K562 (cell line): ENCODE results near the gene PLP2. TPM values are rescaled to one million over a fixed set of nuclear protein-coding genes. Genes with fewer than 3 reads are reported as not detected.

ENCODE experiments used
- ATAC-seq: fragments of 200-7000 bp; cut with Tn5 transposase; 3 replicates; pipeline ENCODE4 v1.9.1; 2020; ENCODE audit warnings: moderate library complexity
- BruUV-seq: library from RNA; stranded (reverse); fragments of 400-500 nt; replicated peaks from 2 replicates; lab custom pipeline; 2021; lab: Mats Ljungman, UMichigan
- CTCF ChIA-PET: fragments of 300-600 bp; formaldehyde crosslinking; extraction: SDS; loops from one replicate; lab custom pipeline; 2021; ENCODE audit warnings: low intra/inter-chr PET ratio; lab: Yijun Ruan, JAX
- POLR2A ChIA-PET: fragments of 300-600, 350-650 bp; sonication (Branson Sonifier 250); formaldehyde crosslinking; extraction: SDS; loops from one replicate; lab custom pipeline; 2021; ENCODE audit warnings: antibody characterized with exemption, inconsistent platforms; lab: Yijun Ruan, JAX
- DNase-seq, 4 experiments: peaks; one replicate each; pipeline versions ENCODE4 v3.0.0 to v3.0.0-alpha.2; 2011 to 2018; ENCODE audit warnings: low spot score in 3 of 4, mixed read lengths in 3 of 4; ENCODE audit errors: extremely low read depth in 1 of 4
- FAIRE-seq: peaks from 2 replicates; lab custom pipeline; 2011; peaks lifted over from hg19 to GRCh38; lab: Jason Lieb, UNC
- H2AFZ ChIP-seq: 2 replicates; pipeline ENCODE4 v1.6.0; 2011; ENCODE audit warnings: low read depth, low read length, control low read depth, inconsistent platforms
- H3K27ac ChIP-seq: fragments of 200-600 bp; 3 replicates; pipeline ENCODE4 v1.8.0; 2011; ENCODE audit warnings: low read depth, mild to moderate bottlenecking, control low read depth, inconsistent platforms, low read length, moderate library complexity, mixed read lengths; ENCODE audit errors: extremely low read depth
- H3K27me3 ChIP-seq, 2 experiments: fragments of 300-600 bp in 1 of 2; 2 replicates in 1 of 2; 3 replicates in 1 of 2; pipeline versions ENCODE4 v1.6.0 to v1.8.0; 2011; ENCODE audit warnings: inconsistent platforms in 2 of 2, low read length in 2 of 2, mild to moderate bottlenecking in 1 of 2, mixed read lengths in 1 of 2, moderate library complexity in 1 of 2; ENCODE audit not compliant: control insufficient read depth in 2 of 2, insufficient read depth in 2 of 2
- H3K36me3 ChIP-seq: fragments of 300-600 bp; 3 replicates; pipeline ENCODE4 v1.8.0; 2011; ENCODE audit warnings: mild to moderate bottlenecking, low read length, inconsistent platforms; ENCODE audit not compliant: control insufficient read depth, insufficient read depth
- H3K4me1 ChIP-seq, 2 experiments: fragments of 200-600 bp in 1 of 2; replicated peaks in 1 of 2; 2 replicates in 1 of 2; 3 replicates in 1 of 2; pipeline versions ENCODE4 v1.5.1 to v1.8.0; 2011; ENCODE audit warnings: inconsistent platforms in 2 of 2, low read length in 2 of 2, mild to moderate bottlenecking in 1 of 2, mixed read lengths in 1 of 2, moderate library complexity in 1 of 2; ENCODE audit not compliant: control insufficient read depth in 2 of 2, insufficient read depth in 2 of 2
- H3K4me2 ChIP-seq: 2 replicates; pipeline ENCODE4 v1.6.1; 2011; ENCODE audit warnings: low read length, control low read depth, inconsistent platforms, mixed read lengths; ENCODE audit not compliant: insufficient read depth
- H3K4me3 ChIP-seq: fragments of 200-600 bp; sonication (generic), shearing (Covaris generic); 2 replicates; pipeline ENCODE4 v1.5.1; 2016; ENCODE audit warnings: control low read depth, inconsistent platforms
- H3K79me2 ChIP-seq: fragments of 200-600 bp; 3 replicates; pipeline ENCODE4 v1.8.0; 2011; ENCODE audit warnings: low read length, inconsistent platforms; ENCODE audit not compliant: control insufficient read depth, insufficient read depth
- H3K9ac ChIP-seq, 2 experiments: 2 replicates each; pipeline versions ENCODE4 v1.6.0 to v1.6.1; 2011; ENCODE audit warnings: low read depth in 2 of 2, low read length in 2 of 2, control low read depth in 1 of 2, inconsistent platforms in 1 of 2, mild to moderate bottlenecking in 1 of 2, mixed read lengths in 1 of 2; ENCODE audit not compliant: insufficient read depth in 1 of 2
- H3K9me1 ChIP-seq: one replicate; pipeline ENCODE4 v1.6.0; 2011; ENCODE audit warnings: inconsistent platforms, mild to moderate bottlenecking, low read length, moderate library complexity; ENCODE audit not compliant: control insufficient read depth, insufficient read depth
- H3K9me3 ChIP-seq: replicated peaks from 2 replicates; pipeline ENCODE4 v1.5.1; 2011; ENCODE audit warnings: low read depth, low read length, inconsistent platforms; ENCODE audit not compliant: control insufficient read depth, insufficient read depth
- H4K20me1 ChIP-seq: replicated peaks from 2 replicates; pipeline ENCODE4 v1.6.1; 2011; ENCODE audit warnings: low read length, inconsistent platforms, mixed read lengths; ENCODE audit not compliant: control insufficient read depth, insufficient read depth
- MCM7 ChIP-seq, 2 experiments: fragments of 450-650 bp; IDR thresholded peaks; 2 replicates each; pipeline ENCODE4 v1.6.1; 2016 to 2018
- PCBP2 ChIP-seq: fragments of 200-400 bp; formaldehyde crosslinking; IDR thresholded peaks from 2 replicates; pipeline ENCODE4 v1.6.1; 2018; ENCODE audit warnings: low read length, low read depth, mild to moderate bottlenecking, moderate library complexity; ENCODE audit not compliant: poor library complexity, severe bottlenecking
- PPARD ChIP-seq: fragments of 250-450 bp; sonication (Bioruptor Pico); IDR thresholded peaks from 2 replicates; pipeline ENCODE4 v1.8.0; 2022; ENCODE audit warnings: inconsistent platforms, mild to moderate bottlenecking, moderate library complexity
- RFX7 ChIP-seq: fragments of 250-450 bp; sonication (Bioruptor Pico); IDR thresholded peaks from 2 replicates; pipeline ENCODE4 v1.5.1; 2021; ENCODE audit warnings: mild to moderate bottlenecking
- THRAP3 ChIP-seq: fragments of 450-650 bp; IDR thresholded peaks from 2 replicates; pipeline ENCODE4 v1.6.1; 2016; ENCODE audit warnings: mild to moderate bottlenecking, inconsistent platforms, borderline replicate concordance
- ZNF239 ChIP-seq: fragments of 250-450 bp; sonication (Bioruptor Pico); IDR thresholded peaks from 2 replicates; pipeline ENCODE4 v1.4.0; 2020; ENCODE audit warnings: mild to moderate bottlenecking
- WGBS: fragments of 100-300 bp; shearing (Covaris generic); methylation state at CpG from one replicate; pipeline ENCODE4 v1.1.6; 2016; ENCODE audit warnings: low coverage, mixed read lengths; ENCODE audit not compliant: insufficient coverage; ENCODE audit errors: missing lambda C conversion rate; 5-methylcytosine and 5-hydroxymethylcytosine counted together
- in situ Hi-C: fragments of 300-500 bp; cut with MboI; formaldehyde crosslinking; loops from 4 replicates; pipeline ENCODE4 v1.15.0; 2018; ENCODE audit warnings: inconsistent platforms, mixed read lengths
- intact Hi-C: fragments of 100-400 bp; cut with micrococcal nuclease; formaldehyde crosslinking; loops from 2 replicates; pipeline ENCODE4 v1.14.2; 2022
- polyA plus RNA-seq, 8 experiments: library from polyadenylated mRNA; depleted of rRNA in 4 of 8; stranded (reverse) in 5 of 8; unstranded in 3 of 8; fragments of >200 nt; fragmentation: Nextera tagmentation in 2 of 8; fragmentation: Illumina TruSeq in 1 of 8; extraction: Ambion mirVana in 2 of 8; extraction: Trizol in 1 of 8; gene quantifications; 2 replicates each; pipeline versions ENCODE4 v1.2.1 to v1.2.3, GENCODE V29; 2011 to 2014; ENCODE audit warnings: inconsistent platforms in 1 of 8, missing spikeins in 1 of 8
- total RNA-seq, 7 experiments: library from RNA; depleted of rRNA in 6 of 7; stranded (reverse); fragments of >200 nt in 6 of 7; fragmentation: Illumina TruSeq in 2 of 7; extraction: Trizol in 2 of 7; gene quantifications; 2 replicates each; pipeline versions ENCODE4 v1.2.1 to v1.2.3, GENCODE V29; 2011 to 2021; ENCODE audit warnings: low replicate concordance in 1 of 7
- TF ChIP-seq, protein P1 (sequence below): fragments of 250-450 bp; sonication (Bioruptor Pico); IDR thresholded peaks from 2 replicates; pipeline ENCODE4 v1.8.0; 2022; ENCODE audit warnings: moderate library complexity, mild to moderate bottlenecking, inconsistent platforms

PLP2 gene
- total and polyA plus RNA-seq, 9 of the 15 experiments (the other 6 are each of a cell fraction or from before 2014, with no cell fraction given), result 34.7 to 236 (median 112) TPM

DNA sequence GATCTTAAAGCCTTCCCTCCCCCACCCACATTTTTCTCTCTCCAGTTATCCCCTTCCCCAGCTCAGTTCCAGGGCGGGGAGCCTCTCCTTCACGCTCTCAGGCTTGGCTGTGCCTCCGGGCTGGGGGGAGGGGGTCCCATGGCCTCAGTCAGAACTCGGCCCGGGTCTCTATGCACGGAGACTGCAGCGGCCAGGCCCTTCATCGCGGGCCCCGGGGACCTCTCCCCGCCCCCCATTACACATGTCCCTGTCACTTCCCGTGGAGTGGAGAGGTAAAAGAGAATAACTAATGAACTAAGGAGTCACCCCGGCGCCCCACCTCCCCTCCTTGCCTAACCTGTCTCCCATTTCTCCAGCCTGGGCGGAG is 15.3 kb downstream of the PLP2 start:
- Histone ChIP-seq H3K79me2 (peaks cover 50% of the 10 kb centered on the region), H3K27me3 (no peaks in the 10 kb centered on the region), H3K4me2 (peak overlapping the region; percentile 90; the same call in 1 of the 2 replicates), H2AFZ (peak overlapping the region; percentile 78; the same call in 1 of the 2 replicates), H3K9ac (peak overlapping the region in 1 of 2 experiments; percentile 93; a peak in 2 of 4 replicates), H3K36me3 (peaks cover 21% of the 10 kb centered on the region; the same call in 1 of the 3 replicates), H3K4me3 (no peak overlapping the region), H4K20me1 (peaks cover 9% of the 10 kb centered on the region), H3K4me1 (peaks cover 33 to 51% of the 10 kb centered on the region in 2 experiments), H3K9me1 (no peaks in the 10 kb centered on the region), H3K9me3 (no peaks in the 10 kb centered on the region), H3K27ac (peak overlapping the region; percentile 91)
- no peak for ATAC-seq
- WGBS, result 81% methylated on average over 3 of the region's 15 CpGs
- ChIA-PET CTCF (no interaction called here), POLR2A (interaction anchor here (0.6 kb wide), 1 partner anchor 172 kb away, joined by 3 read pairs; no protein-coding TSS in a partner anchor)
- no peak for FAIRE-seq
- no TSS peak for BruUV-seq
- intact Hi-C loops (no loop called here), in situ Hi-C loops (no loop called here)
- DNase-seq, result no peak
- TF ChIP-seq, protein P1, sequence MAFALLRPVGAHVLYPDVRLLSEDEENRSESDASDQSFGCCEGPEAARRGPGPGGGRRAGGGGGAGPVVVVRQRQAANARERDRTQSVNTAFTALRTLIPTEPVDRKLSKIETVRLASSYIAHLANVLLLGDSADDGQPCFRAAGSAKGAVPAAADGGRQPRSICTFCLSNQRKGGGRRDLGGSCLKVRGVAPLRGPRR (CRISPR knock-in tag), result no peak
- no peak for TF ChIP-seq ZNF239
- no peak for TF ChIP-seq RFX7
- TF ChIP-seq PPARD (CRISPR knock-in tag), result no peak
- TF ChIP-seq MCM7 (IDR thresholded peaks at IDR 0.05), result no peak
- no peak for TF ChIP-seq PCBP2
- TF ChIP-seq THRAP3, result no peak
